HepG2 (cell line): Measurements from ENCODE around the gene MED22. TPM values are rescaled to one million over a fixed set of nuclear protein-coding genes. Genes with fewer than 3 reads are reported as not detected.
A peak's percentile ranks its signal among the peaks of the same experiment; 100 is the strongest.

Experiments used
- ATAC-seq: fragments of 200-7000 bp; cut with Tn5 transposase; 3 replicates; pipeline ENCODE4 v1.9.1; 2020; ENCODE audit warnings: mild to moderate bottlenecking, moderate library complexity
- BruUV-seq: library from RNA; stranded (reverse); fragments of 400-500 nt; replicated peaks from 2 replicates; lab custom pipeline; 2021; lab: Mats Ljungman, UMichigan
- CTCF ChIA-PET: fragments of 300-600 bp; formaldehyde crosslinking; extraction: SDS; loops from one replicate; lab custom pipeline; 2021; ENCODE audit warnings: low total read pairs, inconsistent platforms, low intra/inter-chr PET ratio; lab: Yijun Ruan, JAX
- POLR2A ChIA-PET: fragments of 350-600 bp; sonication (Branson Sonifier 250); formaldehyde crosslinking; loops from one replicate; lab custom pipeline; 2020; ENCODE audit warnings: antibody characterized with exemption, inconsistent platforms; lab: Yijun Ruan, JAX
- DNase-seq: peaks from one replicate; pipeline ENCODE4 v3.0.0-alpha.2; 2015; ENCODE audit warnings: low spot score
- FAIRE-seq: peaks from 3 replicates; lab custom pipeline; 2011; peaks lifted over from hg19 to GRCh38; lab: Jason Lieb, UNC
- H2AFZ ChIP-seq: one replicate; pipeline ENCODE4 v1.6.1; 2011; ENCODE audit warnings: low read length, inconsistent platforms
- H3K27ac ChIP-seq: fragments of 300-600 bp; 3 replicates; pipeline ENCODE4 v1.8.0; 2011; ENCODE audit warnings: mixed run types, mild to moderate bottlenecking, mixed read lengths, low read length, inconsistent platforms; ENCODE audit not compliant: insufficient read depth; ENCODE audit errors: extremely low read length
- H3K27me3 ChIP-seq, 2 experiments: fragments of 200-600 bp in 1 of 2; 2 replicates in 1 of 2; 3 replicates in 1 of 2; pipeline versions ENCODE4 v1.6.0 to v1.8.0; 2011; ENCODE audit warnings: low read length in 2 of 2, mild to moderate bottlenecking in 2 of 2, moderate library complexity in 2 of 2, inconsistent platforms in 1 of 2; ENCODE audit not compliant: insufficient read depth in 2 of 2, control insufficient read depth in 1 of 2
- H3K36me3 ChIP-seq, 2 experiments: fragments of 200-600 bp in 1 of 2; replicated peaks in 1 of 2; 2 replicates in 1 of 2; 3 replicates in 1 of 2; pipeline versions ENCODE4 v1.5.1 to v1.8.0; 2011; ENCODE audit warnings: low read length in 2 of 2, inconsistent platforms in 1 of 2; ENCODE audit not compliant: insufficient read depth in 2 of 2, control insufficient read depth in 1 of 2
- H3K4me1 ChIP-seq: 2 replicates; pipeline ENCODE4 v1.5.1; 2012; ENCODE audit warnings: low read length, inconsistent platforms; ENCODE audit not compliant: insufficient read depth
- H3K4me2 ChIP-seq: 2 replicates; pipeline ENCODE4 v1.6.0; 2011; ENCODE audit warnings: low read depth, low read length, inconsistent platforms
- H3K4me3 ChIP-seq, 3 experiments: fragments of 200-600 bp in 1 of 3; sonication (generic), shearing (Covaris generic) in 1 of 3; replicated peaks in 1 of 3; 2 replicates each; pipeline ENCODE4 v1.5.1; 2011 to 2016; ENCODE audit warnings: low read length in 3 of 3, inconsistent platforms in 2 of 3, low read depth in 2 of 3, mild to moderate bottlenecking in 2 of 3, control low read depth in 1 of 3, mixed read lengths in 1 of 3; ENCODE audit not compliant: insufficient read depth in 1 of 3
- H3K79me2 ChIP-seq: one replicate; pipeline ENCODE4 v1.6.1; 2011; ENCODE audit warnings: low read length, inconsistent platforms; ENCODE audit not compliant: insufficient read depth
- H3K9ac ChIP-seq: 2 replicates; pipeline ENCODE4 v1.6.0; 2011; ENCODE audit warnings: mild to moderate bottlenecking, low read depth, low read length, inconsistent platforms; ENCODE audit not compliant: insufficient read depth
- H3K9me3 ChIP-seq: 2 replicates; pipeline ENCODE4 v1.5.1; 2012; ENCODE audit warnings: mild to moderate bottlenecking, low read length
- H4K20me1 ChIP-seq: 2 replicates; pipeline ENCODE4 v1.6.0; 2011; ENCODE audit warnings: inconsistent platforms, mild to moderate bottlenecking, low read length, moderate library complexity; ENCODE audit not compliant: insufficient read depth
- GABPA ChIP-seq, 2 experiments: IDR thresholded peaks; 2 replicates each; pipeline ENCODE4 v1.6.1; 2011 to 2016; ENCODE audit warnings: low read depth in 2 of 2, low read length in 1 of 2, missing biosample characterization in 1 of 2, missing genetic modification characterization in 1 of 2
- GTF2F1 ChIP-seq: fragments of 150-350 bp; IDR thresholded peaks from 2 replicates; pipeline ENCODE4 v1.6.1; 2014; ENCODE audit warnings: low read length
- MBD4 ChIP-seq: IDR thresholded peaks from 2 replicates; pipeline ENCODE4 v1.6.1; 2012; ENCODE audit warnings: low read length, inconsistent platforms, borderline replicate concordance
- PLRG1 ChIP-seq: fragments of 450-650 bp; conservative IDR thresholded peaks from 2 replicates; pipeline ENCODE4 v1.6.1; 2016
- ZBTB14 ChIP-seq: sonication (generic); formaldehyde crosslinking; IDR thresholded peaks from 2 replicates; pipeline ENCODE4 v1.4.0; 2020; ENCODE audit warnings: missing genetic modification reagents
- ZNF275 ChIP-seq: sonication (generic); formaldehyde crosslinking; IDR thresholded peaks from 2 replicates; pipeline ENCODE4 v1.8.0; 2022; ENCODE audit warnings: missing genetic modification reagents, mild to moderate bottlenecking, inconsistent platforms, borderline replicate concordance
- ZNF280D ChIP-seq: sonication (generic); formaldehyde crosslinking; IDR thresholded peaks from 2 replicates; pipeline ENCODE4 v1.5.1; 2020; ENCODE audit warnings: mild to moderate bottlenecking, missing genetic modification reagents
- ZNF660 ChIP-seq: sonication (generic); formaldehyde crosslinking; IDR thresholded peaks from 2 replicates; pipeline ENCODE4 v1.5.1; 2020; ENCODE audit warnings: mild to moderate bottlenecking, low read depth, missing genetic modification reagents, borderline replicate concordance
- WGBS: methylation state at CpG from one replicate; pipeline ENCODE4 v1.1.6; 2017; ENCODE audit warnings: low lambda C conversion rate; 5-methylcytosine and 5-hydroxymethylcytosine counted together
- in situ Hi-C: cut with HindIII; loops from 2 replicates; pipeline ENCODE4 v1.10.0; 2017; ENCODE audit warnings: low pct_unique_long_range_greater_than_20kb; ENCODE audit not compliant: extremely low pct_ligation_motif_present
- intact Hi-C: fragments of 100-400 bp; cut with micrococcal nuclease; formaldehyde crosslinking; loops from one replicate; pipeline ENCODE4 v1.10.0; 2022; ENCODE audit not compliant: unreplicated experiment
- polyA plus RNA-seq, 8 experiments: library from polyadenylated mRNA; depleted of rRNA in 3 of 8; stranded (reverse) in 7 of 8; unstranded in 1 of 8; fragments of >200 nt; fragmentation: Illumina TruSeq in 4 of 8; extraction: Trizol in 4 of 8; gene quantifications; 2 replicates each; pipeline versions ENCODE4 v1.2.1 to v1.2.3, GENCODE V29; 2011 to 2016; ENCODE audit warnings: low read depth in 4 of 8, missing spikeins in 1 of 8, mixed read lengths in 1 of 8; ENCODE audit not compliant: insufficient read depth in 1 of 8
- total RNA-seq, 5 experiments: library from RNA; depleted of rRNA; stranded (reverse); fragments of >200 nt; fragmentation: Illumina TruSeq; extraction: Trizol; gene quantifications; 2 replicates each; pipeline ENCODE4 v1.2.3, GENCODE V29; 2016; ENCODE audit warnings: low read depth in 1 of 5

Gene MED22
- total and polyA plus RNA-seq, 2 of the 13 experiments (the other 11 are each of a cell fraction or from before 2014, with no cell fraction given): 15.8 to 22.1 TPM

- WGBS: 46% methylated on average over 16 of the region's 16 CpGs
- TF ChIP-seq ZBTB14: no peak
- TF ChIP-seq ZNF660: no peak
- no peak for TF ChIP-seq MBD4
- no peak for TF ChIP-seq GTF2F1
- no peak for TF ChIP-seq PLRG1
- intact Hi-C loops: no loop called here
- ATAC-seq: no peak
- in situ Hi-C loops: no loop called here
- Histone ChIP-seq H3K4me3 (no peak overlapping the region), H3K36me3 (no peaks in the 10 kb centered on the region), H3K79me2 (no peaks in the 10 kb centered on the region), H3K9me3 (no peaks in the 10 kb centered on the region), H2AFZ (no peak overlapping the region), H3K4me2 (no peak overlapping the region), H3K4me1 (no peaks in the 10 kb centered on the region), H3K9ac (no peak overlapping the region), H3K27ac (no peak overlapping the region), H4K20me1 (no peaks in the 10 kb centered on the region), H3K27me3 (peaks cover 0 to 24% of the 10 kb centered on the region in 2 experiments; a peak in 3 of 5 replicates)
- no TSS peak for BruUV-seq
- no peak for DNase-seq
- CTCF ChIA-PET: no interaction called here
- POLR2A ChIA-PET: no interaction called here
- FAIRE-seq: no peak
Measured at GRCh38 chr9:133307301-133307700, 40.6 kb downstream of the MED22 start.

GRCh38 chr9:133306242-133307204 lies 41.4 kb downstream of the MED22 start:
- DNase-seq (no peak), ATAC-seq (no peak), FAIRE-seq (no peak)
- H3K9me3 ChIP-seq: no peaks in the 10 kb centered on the region
- no peaks in the 10 kb centered on the region for H3K4me1 ChIP-seq
- ChIA-PET CTCF (no interaction called here), POLR2A (no interaction called here)
- no TSS peak for BruUV-seq
- intact Hi-C loops: no loop called here
- no peak overlapping the region for H3K9ac ChIP-seq
- H3K27ac ChIP-seq: no peak overlapping the region
- no peak overlapping the region for H3K4me2 ChIP-seq
- no peak for TF ChIP-seq ZNF275
- TF ChIP-seq GABPA (IDR thresholded peaks at IDR 0.05; ENCODE audit: low read depth, low read length): 0 out of 2 replicates have a peak, but pooled peaks have one; percentile 5
- TF ChIP-seq GABPA (CRISPR knock-in tag; IDR thresholded peaks at IDR 0.05; ENCODE audit: low read depth): no peak
- TF ChIP-seq ZNF280D (CRISPR knock-in tag): no peak
- peaks cover under 1 to 29% of the 10 kb centered on the region in 2 experiments; a peak in 3 of 5 replicates for H3K27me3 ChIP-seq
- no peaks in the 10 kb centered on the region for H3K79me2 ChIP-seq
- no peak overlapping the region for H2AFZ ChIP-seq
- H4K20me1 ChIP-seq: no peaks in the 10 kb centered on the region
- in situ Hi-C loops: no loop called here
- WGBS: 41% methylated on average over 29 of the region's 31 CpGs
- H3K4me3 ChIP-seq: no peak overlapping the region
- H3K36me3 ChIP-seq: no peaks in the 10 kb centered on the region
